ENCODE measurements around the gene FCHSD2. TPM values are rescaled to one million over a fixed set of nuclear protein-coding genes. Genes with fewer than 3 reads are reported as not detected.

FCHSD2 gene
- total and polyA plus RNA-seq, 9 of the 15 experiments (the other 6 are each of a cell fraction or from before 2014, with no cell fraction given) = 1.8 to 14.7 (median 6.4) TPM

DNA sequence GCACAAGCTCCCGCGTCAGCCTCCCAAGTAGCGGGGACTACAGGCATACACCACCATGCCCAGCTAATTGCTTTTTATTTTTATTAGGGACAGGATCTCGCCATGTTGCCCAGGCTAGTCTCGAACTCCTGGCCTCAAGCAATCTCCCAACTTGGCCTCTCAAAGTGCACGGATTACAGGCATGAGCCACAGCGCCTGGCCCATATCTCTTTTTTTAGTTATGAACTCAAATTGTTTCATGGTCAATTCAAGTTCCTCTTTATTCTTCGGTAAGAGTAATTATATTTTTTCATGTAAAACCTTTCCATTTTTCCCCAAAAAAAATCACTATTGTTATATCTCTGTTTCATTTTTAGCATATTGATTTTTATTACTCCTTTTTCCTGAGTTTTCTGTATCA lies 25.5 kb downstream of the FCHSD2 start (continued):
- TF ChIP-seq CHD1 (IDR thresholded peaks at IDR 0.05; ENCODE audit: low read length) (no peak), TEAD1 (CRISPR knock-in tag; IDR thresholded peaks at IDR 0.05) (no peak), HDAC1 (IDR thresholded peaks at IDR 0.05) (no peak)

DNA sequence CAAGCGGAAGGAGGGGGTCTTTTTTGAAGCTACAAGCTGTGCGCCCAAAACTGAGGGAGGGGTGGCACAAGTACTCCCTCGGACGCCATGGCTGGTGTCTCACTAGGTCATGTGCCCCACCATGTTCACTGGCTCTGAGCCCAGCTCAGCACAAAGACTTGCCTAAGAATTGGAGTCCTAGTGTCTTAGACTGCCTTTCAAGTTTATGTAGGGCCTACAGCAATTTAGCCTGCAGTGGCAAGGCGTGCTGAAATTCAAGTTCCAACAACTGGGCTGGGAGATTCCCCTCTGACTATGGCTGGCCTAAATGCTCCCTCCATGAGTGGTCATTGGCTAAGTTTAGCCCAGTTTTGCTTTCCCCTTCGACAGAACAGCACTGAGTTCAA lies 27.3 kb downstream of the FCHSD2 start:
- Histone ChIP-seq H3K79me2 (ENCODE audit: control insufficient read depth, insufficient read depth, low read length) (no peaks in the 10 kb centered on the region), H3K9me1 (ENCODE audit: control insufficient read depth, insufficient read depth, low read length) (no peaks in the 10 kb centered on the region), H3K27ac (ENCODE audit: extremely low read depth, low read depth, low read length) (no peak overlapping the region), H3K4me1 (replicated peaks in 1 of 2; ENCODE audit: control insufficient read depth in 2 of 2, insufficient read depth in 2 of 2, low read length in 2 of 2) (no peaks in the 10 kb centered on the region), H3K4me3 (no peak overlapping the region), H3K9ac (ENCODE audit: insufficient read depth in 1 of 2, low read depth in 2 of 2, low read length in 2 of 2) (no peak overlapping the region), H3K4me2 (ENCODE audit: insufficient read depth, low read length) (no peak overlapping the region), H3K27me3 (ENCODE audit: control insufficient read depth in 2 of 2, insufficient read depth in 2 of 2, low read length in 2 of 2) (no peaks in the 10 kb centered on the region), H2AFZ (ENCODE audit: low read depth, low read length) (no peak overlapping the region), H3K9me3 (replicated peaks; ENCODE audit: control insufficient read depth, insufficient read depth, low read depth, low read length) (peaks cover 2% of the 10 kb centered on the region; the same call in 1 of the 2 replicates), H3K36me3 (ENCODE audit: control insufficient read depth, insufficient read depth, low read length) (no peaks in the 10 kb centered on the region), H4K20me1 (replicated peaks; ENCODE audit: control insufficient read depth, insufficient read depth, low read length) (no peaks in the 10 kb centered on the region)
- BruUV-seq (replicated peaks) = no TSS peak
- no peak for ATAC-seq
- DNase-seq (ENCODE audit: extremely low read depth in 1 of 4, low spot score in 3 of 4) = no peak
- ChIA-PET POLR2A (interaction anchor here (0.6 kb wide), 1 partner anchor 107 kb away, joined by 3 read pairs; no protein-coding TSS in a partner anchor), CTCF (ENCODE audit: low intra/inter-chr PET ratio) (no interaction called here)
- 86% methylated on average over 5 of the region's 6 CpGs for WGBS (ENCODE audit: insufficient coverage, low coverage, missing lambda C conversion rate)
- intact Hi-C loops (cut with micrococcal nuclease) (no loop called here), in situ Hi-C loops (cut with MboI) (no loop called here)
- FAIRE-seq = no peak
- TF ChIP-seq ZNF589 (CRISPR knock-in tag; IDR thresholded peaks at IDR 0.05; ENCODE audit: low read depth) = no peak
- TF ChIP-seq BMI1 (IDR thresholded peaks at IDR 0.05; ENCODE audit: low read length) = no peak
- TF ChIP-seq, protein P1, sequence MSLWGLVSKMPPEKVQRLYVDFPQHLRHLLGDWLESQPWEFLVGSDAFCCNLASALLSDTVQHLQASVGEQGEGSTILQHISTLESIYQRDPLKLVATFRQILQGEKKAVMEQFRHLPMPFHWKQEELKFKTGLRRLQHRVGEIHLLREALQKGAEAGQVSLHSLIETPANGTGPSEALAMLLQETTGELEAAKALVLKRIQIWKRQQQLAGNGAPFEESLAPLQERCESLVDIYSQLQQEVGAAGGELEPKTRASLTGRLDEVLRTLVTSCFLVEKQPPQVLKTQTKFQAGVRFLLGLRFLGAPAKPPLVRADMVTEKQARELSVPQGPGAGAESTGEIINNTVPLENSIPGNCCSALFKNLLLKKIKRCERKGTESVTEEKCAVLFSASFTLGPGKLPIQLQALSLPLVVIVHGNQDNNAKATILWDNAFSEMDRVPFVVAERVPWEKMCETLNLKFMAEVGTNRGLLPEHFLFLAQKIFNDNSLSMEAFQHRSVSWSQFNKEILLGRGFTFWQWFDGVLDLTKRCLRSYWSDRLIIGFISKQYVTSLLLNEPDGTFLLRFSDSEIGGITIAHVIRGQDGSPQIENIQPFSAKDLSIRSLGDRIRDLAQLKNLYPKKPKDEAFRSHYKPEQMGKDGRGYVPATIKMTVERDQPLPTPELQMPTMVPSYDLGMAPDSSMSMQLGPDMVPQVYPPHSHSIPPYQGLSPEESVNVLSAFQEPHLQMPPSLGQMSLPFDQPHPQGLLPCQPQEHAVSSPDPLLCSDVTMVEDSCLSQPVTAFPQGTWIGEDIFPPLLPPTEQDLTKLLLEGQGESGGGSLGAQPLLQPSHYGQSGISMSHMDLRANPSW (CRISPR knock-in tag; IDR thresholded peaks at IDR 0.05) = no peak
- TF ChIP-seq ZNF384 (IDR thresholded peaks at IDR 0.05; ENCODE audit: low read depth, low read length) = no peak
- no peak for TF ChIP-seq SLC30A9 (CRISPR knock-in tag; IDR thresholded peaks at IDR 0.05)
- TF ChIP-seq, protein P2, sequence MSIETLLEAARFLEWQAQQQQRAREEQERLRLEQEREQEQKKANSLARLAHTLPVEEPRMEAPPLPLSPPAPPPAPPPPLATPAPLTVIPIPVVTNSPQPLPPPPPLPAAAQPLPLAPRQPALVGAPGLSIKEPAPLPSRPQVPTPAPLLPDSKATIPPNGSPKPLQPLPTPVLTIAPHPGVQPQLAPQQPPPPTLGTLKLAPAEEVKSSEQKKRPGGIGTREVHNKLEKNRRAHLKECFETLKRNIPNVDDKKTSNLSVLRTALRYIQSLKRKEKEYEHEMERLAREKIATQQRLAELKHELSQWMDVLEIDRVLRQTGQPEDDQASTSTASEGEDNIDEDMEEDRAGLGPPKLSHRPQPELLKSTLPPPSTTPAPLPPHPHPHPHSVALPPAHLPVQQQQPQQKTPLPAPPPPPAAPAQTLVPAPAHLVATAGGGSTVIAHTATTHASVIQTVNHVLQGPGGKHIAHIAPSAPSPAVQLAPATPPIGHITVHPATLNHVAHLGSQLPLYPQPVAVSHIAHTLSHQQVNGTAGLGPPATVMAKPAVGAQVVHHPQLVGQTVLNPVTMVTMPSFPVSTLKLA (conservative IDR thresholded peaks at IDR 0.05) = no peak
- TF ChIP-seq MEIS2 (IDR thresholded peaks at IDR 0.05; ENCODE audit: partially characterized antibody) = no peak
- no peak for TF ChIP-seq ZNF398 (CRISPR knock-in tag; IDR thresholded peaks at IDR 0.05)
- TF ChIP-seq ZBTB12 (CRISPR knock-in tag; IDR thresholded peaks at IDR 0.05) = no peak
- no peak for TF ChIP-seq ZNF79 (CRISPR knock-in tag; IDR thresholded peaks at IDR 0.05; ENCODE audit: low read depth)
- TF ChIP-seq SMARCC2 (IDR thresholded peaks at IDR 0.05; ENCODE audit: low read depth) = no peak
- TF ChIP-seq CC2D1A (IDR thresholded peaks at IDR 0.05) = no peak
- no peak for TF ChIP-seq ZNF316 (IDR thresholded peaks at IDR 0.05)

Measured in K562 (cell line).